ENCODE measurements around the gene TOP2A.

- TF ChIP-seq POLR2A (IDR thresholded peaks at IDR 0.05) (no peak), CTCF (IDR thresholded peaks at IDR 0.05) (no peak)
These were observed 43.5 kb upstream of the TOP2A start for GRCh38 chr17:40460968-40461731.
